HCT116 (cell line): ENCODE data around the gene UBASH3B. TPM values are rescaled to one million over a fixed set of nuclear protein-coding genes. Genes with fewer than 3 reads are reported as not detected.

Source experiments
- ATAC-seq: fragments of 200-7000 bp; cut with Tn5 transposase; 2 replicates; pipeline ENCODE4 v1.9.1; 2020; ENCODE audit warnings: mild to moderate bottlenecking, moderate library complexity
- BruUV-seq: library from RNA; stranded (reverse); fragments of 400-500 nt; replicated peaks from 2 replicates; lab custom pipeline; 2021; lab: Mats Ljungman, UMichigan
- CTCF ChIA-PET: fragments of 300-600 bp; sonication (Branson Sonifier 250); formaldehyde crosslinking; loops from one replicate; lab custom pipeline; 2021; ENCODE audit warnings: antibody characterized with exemption; lab: Charles Lee
- POLR2A ChIA-PET: fragments of 300-600, 350-600 bp; sonication (Branson Sonifier 250); formaldehyde crosslinking; loops from one replicate; lab custom pipeline; 2021; ENCODE audit warnings: antibody characterized with exemption; lab: Charles Lee
- RAD21 ChIA-PET, 2 experiments: fragments of 300-600 bp; sonication (Branson Sonifier 250); formaldehyde crosslinking; loops; one replicate each; lab custom pipeline; 2023; ENCODE audit warnings: low total read pairs in 2 of 2; ENCODE audit not compliant: uncharacterized antibody in 2 of 2, unreplicated experiment in 2 of 2, low non-redundant PET in 1 of 2; lab: Charles Lee
- DNase-seq: peaks from one replicate; pipeline ENCODE4 v3.0.0-alpha.2; 2010; ENCODE audit warnings: low read depth, low spot score
- H2AFZ ChIP-seq: fragments of 200-600 bp; shearing (Covaris generic), sonication (generic); 2 replicates; pipeline ENCODE4 v1.6.1; 2017; ENCODE audit warnings: low read depth, mixed run types, mixed read lengths, antibody characterized with exemption, low read length; ENCODE audit not compliant: poor library complexity, severe bottlenecking
- H3K27ac ChIP-seq: 2 replicates; pipeline ENCODE4 v1.5.1; 2012; ENCODE audit warnings: low read depth, low read length
- H3K27me3 ChIP-seq: fragments of 200-600 bp; sonication (generic); 2 replicates; pipeline ENCODE4 v1.6.1; 2016; ENCODE audit warnings: mixed run types, low read length, mixed read lengths; ENCODE audit not compliant: insufficient read depth
- H3K36me3 ChIP-seq, 2 experiments: fragments of 200-500 bp in 1 of 2; fragments of 200-600 bp in 1 of 2; sonication (Bioruptor generic) in 1 of 2; sonication (generic) in 1 of 2; 2 replicates each; pipeline versions ENCODE4 v1.5.1 to v1.6.1; 2014 to 2016; ENCODE audit warnings: low read length in 2 of 2, inconsistent platforms in 1 of 2, mixed read lengths in 1 of 2, mixed run types in 1 of 2; ENCODE audit not compliant: insufficient read depth in 2 of 2, control insufficient read depth in 1 of 2
- H3K4me1 ChIP-seq, 2 experiments: fragments of 200-600 bp in 1 of 2; sonication (generic) in 1 of 2; 2 replicates each; pipeline versions ENCODE4 v1.5.1 to v1.6.1; 2012 to 2017; ENCODE audit warnings: low read length in 2 of 2, inconsistent platforms in 1 of 2, mild to moderate bottlenecking in 1 of 2, mixed read lengths in 1 of 2, mixed run types in 1 of 2, moderate library complexity in 1 of 2; ENCODE audit not compliant: insufficient read depth in 2 of 2, control insufficient read depth in 1 of 2
- H3K4me2 ChIP-seq: fragments of 200-600 bp; sonication (generic); 2 replicates; pipeline ENCODE4 v1.6.1; 2017; ENCODE audit warnings: mixed run types, low read length, mixed read lengths
- H3K4me3 ChIP-seq, 2 experiments: fragments of 200-600 bp in 1 of 2; sonication (generic) in 1 of 2; replicated peaks in 1 of 2; 2 replicates each; pipeline ENCODE4 v1.5.1; 2011 to 2016; ENCODE audit warnings: low read length in 2 of 2, control low read depth in 1 of 2, low read depth in 1 of 2, mild to moderate bottlenecking in 1 of 2, mixed read lengths in 1 of 2, mixed run types in 1 of 2
- H3K79me2 ChIP-seq: fragments of 200-600 bp; sonication (generic); 2 replicates; pipeline ENCODE4 v1.6.1; 2017; ENCODE audit warnings: mild to moderate bottlenecking, mixed run types, low read length, moderate library complexity, mixed read lengths; ENCODE audit not compliant: insufficient read depth
- H3K9ac ChIP-seq: fragments of 200-600 bp; sonication (generic); 2 replicates; pipeline ENCODE4 v1.6.1; 2016; ENCODE audit warnings: low read length, mixed read lengths
- H3K9me2 ChIP-seq: fragments of 200-600 bp; sonication (generic), shearing (Covaris generic); 2 replicates; pipeline ENCODE4 v1.6.1; 2017; ENCODE audit warnings: mixed run types, mild to moderate bottlenecking, moderate library complexity; ENCODE audit not compliant: insufficient read depth
- H3K9me3 ChIP-seq, 2 experiments: fragments of 200-500 bp in 1 of 2; fragments of 200-600 bp in 1 of 2; sonication (Bioruptor generic) in 1 of 2; sonication (generic) in 1 of 2; 2 replicates each; pipeline ENCODE4 v1.6.1; 2014 to 2017; ENCODE audit warnings: low read length in 2 of 2, mixed read lengths in 2 of 2, inconsistent platforms in 1 of 2, low read depth in 1 of 2, mild to moderate bottlenecking in 1 of 2, mixed run types in 1 of 2, moderate library complexity in 1 of 2; ENCODE audit not compliant: control insufficient read depth in 1 of 2, insufficient read depth in 1 of 2
- H4K20me1 ChIP-seq: fragments of 200-600 bp; sonication (generic), shearing (Covaris generic); 2 replicates; pipeline ENCODE4 v1.6.1; 2017; ENCODE audit warnings: mixed run types, mild to moderate bottlenecking, moderate library complexity; ENCODE audit not compliant: insufficient read depth
- ELF1 ChIP-seq: IDR thresholded peaks from 2 replicates; pipeline ENCODE4 v1.6.1; 2012; ENCODE audit warnings: low read depth, borderline replicate concordance
- FOSL1 ChIP-seq: IDR thresholded peaks from 2 replicates; pipeline ENCODE4 v1.6.1; 2012; ENCODE audit warnings: low read depth
- POLR2A ChIP-seq: IDR thresholded peaks from 2 replicates; pipeline ENCODE4 v1.7.0; 2011; ENCODE audit warnings: borderline replicate concordance; ENCODE audit not compliant: insufficient read depth, insufficient read length; ENCODE audit errors: extremely low read depth
- RAD21 ChIP-seq: IDR thresholded peaks from 2 replicates; pipeline ENCODE4 v1.6.1; 2012; ENCODE audit warnings: low read depth, mild to moderate bottlenecking
- REST ChIP-seq: IDR thresholded peaks from 2 replicates; pipeline ENCODE4 v1.6.1; 2012; ENCODE audit warnings: low read depth
- TCF7L2 ChIP-seq: IDR thresholded peaks from 2 replicates; pipeline ENCODE4 v1.7.0; 2011; ENCODE audit warnings: borderline replicate concordance, inconsistent platforms; ENCODE audit not compliant: insufficient read depth, insufficient read length; ENCODE audit errors: extremely low read depth
- ZNF274 ChIP-seq: fragments of 200-500 bp; sonication (Bioruptor generic); IDR thresholded peaks from 2 replicates; pipeline ENCODE4 v1.6.1; 2014; ENCODE audit warnings: mild to moderate bottlenecking, low read depth, low read length, inconsistent platforms
- intact Hi-C: fragments of 100-400 bp; cut with micrococcal nuclease; formaldehyde crosslinking; loops from 2 replicates; pipeline ENCODE4 v1.10.0; 2022
- total RNA-seq: library from RNA; stranded (reverse); gene quantifications from one replicate; pipeline ENCODE4 v1.2.1, GENCODE V29; 2021; ENCODE audit not compliant: unreplicated experiment

Gene UBASH3B
- total RNA-seq, 1 experiment from 2014 or later: 40.3 TPM

- Histone ChIP-seq H3K27ac (no peak overlapping the region), H3K4me2 (no peak overlapping the region), H3K36me3 (no peaks in the 10 kb centered on the region), H2AFZ (no peak overlapping the region), H4K20me1 (no peaks in the 10 kb centered on the region), H3K4me1 (peaks cover 0 to 2% of the 10 kb centered on the region in 2 experiments; a peak in 1 of 4 replicates), H3K9me2 (no peaks in the 10 kb centered on the region), H3K9ac (no peak overlapping the region), H3K4me3 (no peak overlapping the region), H3K9me3 (no peaks in the 10 kb centered on the region), H3K27me3 (no peaks in the 10 kb centered on the region), H3K79me2 (peaks cover 7% of the 10 kb centered on the region; the same call in 1 of the 2 replicates)
- DNase-seq: no peak
- ChIA-PET POLR2A (no interaction called here), RAD21 (no interaction called here), CTCF (no interaction called here)
- no TSS peak for BruUV-seq
- TF ChIP-seq REST (no peak), ELF1 (no peak), TCF7L2 (no peak), POLR2A (no peak)
- ATAC-seq: no peak
- intact Hi-C loops: no loop called here
Measured at GRCh38 chr11:122701143-122701542, 45.6 kb downstream of the UBASH3B start.

- H3K4me2 ChIP-seq: no peak overlapping the region
- no TSS peak for BruUV-seq
- intact Hi-C loops: no loop called here
- H3K36me3 ChIP-seq: no peaks in the 10 kb centered on the region
- H3K9me2 ChIP-seq: no peaks in the 10 kb centered on the region
- H3K4me1 ChIP-seq: peaks cover 8 to 27% of the 10 kb centered on the region in 2 experiments
- H3K4me3 ChIP-seq: no peak overlapping the region
- H3K79me2 ChIP-seq: peaks cover 7% of the 10 kb centered on the region
- H3K9me3 ChIP-seq: no peaks in the 10 kb centered on the region
- ATAC-seq: no peak
- H3K9ac ChIP-seq: no peak overlapping the region
- no peak overlapping the region for H3K27ac ChIP-seq
- CTCF ChIA-PET: no interaction called here
- no peak for TF ChIP-seq REST
- no peak for TF ChIP-seq RAD21
- no peak for TF ChIP-seq ZNF274
- TF ChIP-seq FOSL1: no peak
- TF ChIP-seq, all 23 proteins: peak for 0
- no peaks in the 10 kb centered on the region for H4K20me1 ChIP-seq
- ChIA-PET POLR2A (no interaction called here), RAD21 (no interaction called here)
- H3K27me3 ChIP-seq: no peaks in the 10 kb centered on the region
- H2AFZ ChIP-seq: no peak overlapping the region
- DNase-seq: no peak
Measured at GRCh38 chr11:122703541-122704272, 48.2 kb downstream of the UBASH3B start.
